ENCODE results near the gene ASCL1. TPM values are rescaled to one million over a fixed set of nuclear protein-coding genes. Genes with fewer than 3 reads are reported as not detected.
A peak's percentile ranks its signal among the peaks of the same experiment; 100 is the strongest.

Gene ASCL1
- total and polyA plus RNA-seq, 2 of the 13 experiments (the other 11 are each of a cell fraction or from before 2014, with no cell fraction given) = not detected

GRCh38 chr12:102939059-102939458, 18.4 kb upstream of the ASCL1 start:
- H3K79me2 ChIP-seq (ENCODE audit: insufficient read depth, low read length) = no peaks in the 10 kb centered on the region
- peaks cover 21% of the 10 kb centered on the region for H3K4me1 ChIP-seq (ENCODE audit: insufficient read depth, low read length)
- ChIA-PET CTCF (ENCODE audit: low intra/inter-chr PET ratio, low total read pairs) (interaction anchor here (1.7 to 4.9 kb wide), 2 partner anchors 54 to 56 kb away, joined by 6 to 56 read pairs; no protein-coding TSS in a partner anchor), POLR2A (interaction anchor here (1.2 to 4.3 kb wide), 5 partner anchors 21 to 56 kb away, joined by 3 to 21 read pairs (median 18); partner anchors contain the start of gene PAH)
- 78% methylated on average over 2 of the region's 2 CpGs for WGBS (ENCODE audit: low lambda C conversion rate)
- no peaks in the 10 kb centered on the region for H4K20me1 ChIP-seq (ENCODE audit: insufficient read depth, low read length)
- H3K27me3 ChIP-seq (ENCODE audit: control insufficient read depth in 1 of 2, insufficient read depth in 2 of 2, low read length in 2 of 2) = no peaks in the 10 kb centered on the region
- no peaks in the 10 kb centered on the region for H3K9me3 ChIP-seq (ENCODE audit: low read length)
- peak; percentile 81 for ATAC-seq
- H3K4me3 ChIP-seq (replicated peaks in 1 of 3; ENCODE audit: insufficient read depth in 1 of 3, low read depth in 2 of 3, low read length in 3 of 3) = no peak overlapping the region
- BruUV-seq (replicated peaks) = no TSS peak
- H3K9ac ChIP-seq (ENCODE audit: insufficient read depth, low read depth, low read length) = no peak overlapping the region
- no peak for DNase-seq (ENCODE audit: low spot score)
- peak overlapping the region; percentile 60 for H2AFZ ChIP-seq (ENCODE audit: low read length)
- no peaks in the 10 kb centered on the region for H3K36me3 ChIP-seq (replicated peaks in 1 of 2; ENCODE audit: control insufficient read depth in 1 of 2, insufficient read depth in 2 of 2, low read length in 2 of 2)
- H3K4me2 ChIP-seq (ENCODE audit: low read depth, low read length) = no peak overlapping the region
- FAIRE-seq = no peak
- TF ChIP-seq MXD4 (CRISPR knock-in tag; IDR thresholded peaks at IDR 0.05) (no peak), CTCF (CRISPR knock-in tag; IDR thresholded peaks at IDR 0.05) (peak; percentile 32), KDM2A (CRISPR knock-in tag; IDR thresholded peaks at IDR 0.05; ENCODE audit: borderline replicate concordance, low read depth) (0 out of 2 replicates have a peak, but pooled peaks have one; percentile 6)
- no peak overlapping the region for H3K27ac ChIP-seq (ENCODE audit: extremely low read length, insufficient read depth, low read length)
- intact Hi-C loops (cut with micrococcal nuclease; ENCODE audit: unreplicated experiment) (loop anchor here (1.0 kb wide), 1 partner anchor 56 kb away; no protein-coding TSS in a partner anchor), in situ Hi-C loops (cut with HindIII; ENCODE audit: extremely low pct_ligation_motif_present, low pct_unique_long_range_greater_than_20kb) (no loop called here)

- H3K4me2 ChIP-seq (ENCODE audit: low read depth, low read length) = no peak overlapping the region
- no TSS peak for BruUV-seq (replicated peaks)
- 81% methylated on average over 2 of the region's 2 CpGs for WGBS (ENCODE audit: low lambda C conversion rate)
- no peak overlapping the region for H2AFZ ChIP-seq (ENCODE audit: low read length)
- H3K36me3 ChIP-seq (replicated peaks in 1 of 2; ENCODE audit: control insufficient read depth in 1 of 2, insufficient read depth in 2 of 2, low read length in 2 of 2) = no peaks in the 10 kb centered on the region
- ChIA-PET CTCF (ENCODE audit: low intra/inter-chr PET ratio, low total read pairs) (interaction anchor here (0.8 to 4.9 kb wide), 3 partner anchors 55 to 61 kb away, joined by 3 to 56 read pairs (median 6); no protein-coding TSS in a partner anchor), POLR2A (interaction anchor here (1.2 to 4.3 kb wide), 5 partner anchors 22 to 56 kb away, joined by 3 to 21 read pairs (median 18); partner anchors contain the start of gene PAH)
- intact Hi-C loops (cut with micrococcal nuclease; ENCODE audit: unreplicated experiment) = loop anchor here (1.0 kb wide), 1 partner anchor 56 kb away; no protein-coding TSS in a partner anchor
- peaks cover 21% of the 10 kb centered on the region for H3K4me1 ChIP-seq (ENCODE audit: insufficient read depth, low read length)
- H3K27me3 ChIP-seq (ENCODE audit: control insufficient read depth in 1 of 2, insufficient read depth in 2 of 2, low read length in 2 of 2) = no peaks in the 10 kb centered on the region
- H3K27ac ChIP-seq (ENCODE audit: extremely low read length, insufficient read depth, low read length) = no peak overlapping the region
- in situ Hi-C loops (cut with HindIII; ENCODE audit: extremely low pct_ligation_motif_present, low pct_unique_long_range_greater_than_20kb) = loop anchor here (5.0 kb wide), 1 partner anchor 57 kb away; no protein-coding TSS in a partner anchor
- FAIRE-seq (peak; percentile 68), ATAC-seq (peak; percentile 98), DNase-seq (ENCODE audit: low spot score) (peak; percentile 62)
- no peaks in the 10 kb centered on the region for H4K20me1 ChIP-seq (ENCODE audit: insufficient read depth, low read length)
- H3K9me3 ChIP-seq (ENCODE audit: low read length) = no peaks in the 10 kb centered on the region
- no peak overlapping the region for H3K4me3 ChIP-seq (replicated peaks in 1 of 3; ENCODE audit: insufficient read depth in 1 of 3, low read depth in 2 of 3, low read length in 3 of 3)
- no peak overlapping the region for H3K9ac ChIP-seq (ENCODE audit: insufficient read depth, low read depth, low read length)
- no peaks in the 10 kb centered on the region for H3K79me2 ChIP-seq (ENCODE audit: insufficient read depth, low read length)
- TF ChIP-seq NR2F6 (IDR thresholded peaks at IDR 0.05) (no peak), NR2F6 (CRISPR knock-in tag; IDR thresholded peaks at IDR 0.05) (no peak), FOXM1 (CRISPR knock-in tag; IDR thresholded peaks at IDR 0.05) (no peak), ZSCAN20 (CRISPR knock-in tag; IDR thresholded peaks at IDR 0.05; ENCODE audit: borderline replicate concordance) (no peak), GTF3A (CRISPR knock-in tag; conservative IDR thresholded peaks at IDR 0.05) (no peak), ZNF512B (CRISPR knock-in tag; IDR thresholded peaks at IDR 0.05; ENCODE audit: borderline replicate concordance) (no peak), GPN1 (CRISPR knock-in tag; IDR thresholded peaks at IDR 0.05; ENCODE audit: borderline replicate concordance) (no peak), NFIC (IDR thresholded peaks at IDR 0.05; ENCODE audit: low read length) (no peak), ZNF556 (CRISPR knock-in tag; IDR thresholded peaks at IDR 0.05; ENCODE audit: borderline replicate concordance) (no peak), NFE2 (CRISPR knock-in tag; IDR thresholded peaks at IDR 0.05) (no peak), ZMYM3 (CRISPR knock-in tag; IDR thresholded peaks at IDR 0.05) (no peak), SAP130 (CRISPR knock-in tag; IDR thresholded peaks at IDR 0.05; ENCODE audit: low read depth) (peak; percentile 19; the same call in 1 of the 2 replicates)
These were observed 17.7 kb upstream of the ASCL1 start for GRCh38 chr12:102939670-102940222.

All from HepG2 (cell line).